Endothelial cell (in vitro differentiated cells): ENCODE data around the gene AGPAT3. TPM values are rescaled to one million over a fixed set of nuclear protein-coding genes. Genes with fewer than 3 reads are reported as not detected.

ENCODE experiments used
- DNase-seq: peaks from one replicate; pipeline ENCODE4 v3.0.0; 2021; ENCODE audit warnings: low spot score
- H3K27ac Mint-ChIP-seq: one replicate; pipeline ENCODE4 v1.8.0; 2021; ENCODE audit warnings: mixed read lengths, inconsistent platforms; ENCODE audit not compliant: unreplicated experiment
- H3K27me3 Mint-ChIP-seq: one replicate; pipeline ENCODE4 v1.8.0; 2021; ENCODE audit warnings: mild to moderate bottlenecking, moderate library complexity, mixed read lengths, inconsistent platforms; ENCODE audit not compliant: unreplicated experiment
- H3K36me3 Mint-ChIP-seq: one replicate; pipeline ENCODE4 v1.8.0; 2021; ENCODE audit warnings: mild to moderate bottlenecking, low read depth, mixed read lengths, inconsistent platforms; ENCODE audit not compliant: unreplicated experiment
- H3K4me1 Mint-ChIP-seq: one replicate; pipeline ENCODE4 v1.8.0; 2021; ENCODE audit warnings: mild to moderate bottlenecking, mixed read lengths, inconsistent platforms; ENCODE audit not compliant: unreplicated experiment
- H3K4me3 Mint-ChIP-seq: one replicate; pipeline ENCODE4 v1.8.0; 2021; ENCODE audit warnings: mild to moderate bottlenecking, mixed read lengths, inconsistent platforms; ENCODE audit not compliant: unreplicated experiment
- H3K9me3 Mint-ChIP-seq: one replicate; pipeline ENCODE4 v1.8.0; 2021; ENCODE audit warnings: mixed read lengths, inconsistent platforms; ENCODE audit not compliant: unreplicated experiment
- CTCF ChIP-seq: fragments of 200-600 bp; sonication (generic); IDR thresholded peaks from one replicate; pipeline ENCODE4 v1.5.0; 2021; ENCODE audit warnings: antibody characterized with exemption; ENCODE audit not compliant: unreplicated experiment
- total RNA-seq: library from RNA; stranded (reverse); fragmentation: NEBNext Ultra II Directional; extraction: Animal tissue kit (Norgen Biotek cat#: 25700); gene quantifications from one replicate; pipeline ENCODE4 v1.2.1, GENCODE V29; 2021; ENCODE audit not compliant: unreplicated experiment

AGPAT3 gene
- total RNA-seq, 1 donor from 2014 or later: 22.6 TPM

- Mint-ChIP-seq H3K36me3 (peaks cover 9% of the 10 kb centered on the region), H3K4me3 (no peak overlapping the region), H3K27me3 (peaks cover 10% of the 10 kb centered on the region), H3K27ac (no peak overlapping the region), H3K4me1 (peaks cover 2% of the 10 kb centered on the region), H3K9me3 (no peaks in the 10 kb centered on the region)
- no peak for TF ChIP-seq CTCF
- DNase-seq: no peak
Observed at GRCh38 chr21:43974791-43975468, 109.9 kb downstream of the AGPAT3 start.

GRCh38 chr21:43975469-43976098 is 110.6 kb downstream of the AGPAT3 start:
- DNase-seq: peak; percentile 83
- Mint-ChIP-seq H3K4me1 (peaks cover 2% of the 10 kb centered on the region), H3K27ac (no peak overlapping the region), H3K4me3 (no peak overlapping the region), H3K27me3 (peaks cover 10% of the 10 kb centered on the region), H3K9me3 (no peaks in the 10 kb centered on the region), H3K36me3 (peaks cover 9% of the 10 kb centered on the region)
- TF ChIP-seq CTCF: peak; percentile 76

- Mint-ChIP-seq H3K4me3 (no peak overlapping the region), H3K27ac (no peak overlapping the region), H3K9me3 (no peaks in the 10 kb centered on the region), H3K36me3 (peaks cover 5% of the 10 kb centered on the region), H3K4me1 (peaks cover 2% of the 10 kb centered on the region), H3K27me3 (peaks cover 9% of the 10 kb centered on the region)
- TF ChIP-seq CTCF: no peak
- no peak for DNase-seq
Observed at GRCh38 chr21:43976661-43977060, 111.6 kb downstream of the AGPAT3 start.

GRCh38 chr21:43978060-43978459 is 113.0 kb downstream of the AGPAT3 start:
- Mint-ChIP-seq H3K27me3 (peaks cover 6% of the 10 kb centered on the region), H3K4me1 (peaks cover 2% of the 10 kb centered on the region), H3K36me3 (peaks cover 5% of the 10 kb centered on the region), H3K4me3 (no peak overlapping the region), H3K9me3 (no peaks in the 10 kb centered on the region), H3K27ac (no peak overlapping the region)
- no peak for TF ChIP-seq CTCF
- DNase-seq: no peak

GRCh38 chr21:43979654-43980053 is 114.6 kb downstream of the AGPAT3 start:
- no peaks in the 10 kb centered on the region for H3K36me3 Mint-ChIP-seq

More at GRCh38 chr21:43979654-43980053, 114.6 kb downstream of the AGPAT3 start:
- TF ChIP-seq CTCF: no peak
- DNase-seq: no peak
- Mint-ChIP-seq H3K27me3 (peaks cover 4% of the 10 kb centered on the region), H3K27ac (no peak overlapping the region), H3K9me3 (no peaks in the 10 kb centered on the region), H3K4me1 (peaks cover 2% of the 10 kb centered on the region), H3K4me3 (peak overlapping the region; percentile 67)
